Activated CD4-positive, alpha-beta T cell treated with anti-CD3 and anti-CD28 coated beads, Interleukin-2, amount 50 U/mL, for 4 hours (primary cell): ENCODE data around the gene CUEDC1.
A peak's percentile ranks its signal among the peaks of the same experiment; 100 is the strongest.
"Not testable (repeated sequence)": the region's sequence is repeated elsewhere in the genome, so short reads cannot be mapped to it uniquely, and the experiment has no call there.

Experiments used
- DNase-seq, 2 experiments: peaks; one replicate each; pipeline ENCODE4 v3.0.0-alpha.2; 2020

Gene CUEDC1

DNA sequence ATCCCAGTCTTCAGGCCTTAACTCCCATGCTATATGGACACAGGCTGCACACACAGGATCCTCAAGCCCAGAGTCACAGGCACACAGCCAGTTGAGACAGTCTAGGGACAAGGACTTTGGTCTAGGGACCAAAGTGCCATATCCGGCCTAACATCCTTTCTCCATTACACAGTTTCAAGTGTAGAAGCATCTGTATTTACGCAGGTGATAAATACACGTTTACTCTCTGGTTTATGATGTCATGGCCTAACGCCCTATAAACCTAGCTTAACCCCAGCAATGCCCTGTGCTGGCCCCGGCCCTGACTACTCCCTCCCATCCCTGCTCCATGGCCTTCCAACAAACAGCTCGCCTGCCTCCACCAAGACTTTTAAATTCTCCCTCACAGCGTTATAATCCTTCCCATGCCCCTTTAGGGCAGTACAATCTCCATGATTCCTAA, 17.1 kb downstream of the CUEDC1 start:
- no peak for DNase-seq

DNA sequence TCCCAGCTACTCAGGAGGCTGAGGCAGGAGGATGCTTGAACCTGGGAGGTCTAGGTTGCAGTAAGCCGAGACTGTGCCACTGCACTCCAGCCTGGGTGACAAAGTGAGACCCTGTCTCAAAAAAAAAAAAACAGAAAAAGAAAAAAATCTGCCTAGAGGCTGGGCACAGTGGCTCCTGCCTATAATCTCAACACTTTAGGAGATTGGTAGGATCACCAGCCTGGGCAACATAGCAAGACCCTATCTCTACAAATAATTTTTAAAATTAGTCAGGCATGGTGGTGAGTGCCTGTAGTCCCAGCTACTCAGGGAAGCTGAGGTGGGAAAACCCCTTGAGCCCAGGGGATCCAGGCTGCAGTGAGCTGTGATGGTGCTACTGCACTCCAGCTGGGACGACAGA, 17.7 kb downstream of the CUEDC1 start:
- no peak for DNase-seq

- DNase-seq = no peak
Observed at GRCh38 chr17:57935833-57936807, 19.1 kb downstream of the CUEDC1 start.

DNA sequence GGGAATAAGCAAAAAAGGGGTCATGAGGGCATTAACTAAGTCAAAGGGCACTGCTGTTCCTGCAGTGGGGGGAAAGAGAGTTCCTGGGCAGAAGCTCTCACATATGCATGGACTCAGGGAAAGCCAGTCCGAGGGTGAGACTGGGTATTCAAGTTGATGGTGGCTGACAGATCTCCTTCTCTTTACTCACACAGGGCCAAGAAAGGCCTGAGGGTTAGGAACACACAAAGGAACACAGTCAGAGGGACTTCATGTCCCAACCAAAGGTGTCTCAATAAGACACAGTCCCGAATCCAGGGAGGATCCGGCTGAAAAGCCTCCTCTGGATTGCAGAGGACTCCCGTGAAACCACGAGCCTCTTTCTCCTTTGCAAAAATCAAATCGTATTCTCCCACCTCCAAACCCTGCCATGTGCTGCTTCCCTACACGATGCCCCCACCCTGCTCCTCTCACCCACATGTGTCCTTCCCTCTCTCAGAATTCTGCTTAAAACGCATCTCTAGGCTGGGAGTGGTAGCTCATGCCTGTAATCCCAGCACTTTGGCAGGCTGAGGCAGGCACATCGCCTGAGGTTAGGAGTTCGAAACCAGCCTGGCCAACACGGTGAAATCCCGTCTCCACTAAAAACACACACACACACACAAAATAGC, 23.6 kb downstream of the CUEDC1 start:
- no peak for DNase-seq

DNA sequence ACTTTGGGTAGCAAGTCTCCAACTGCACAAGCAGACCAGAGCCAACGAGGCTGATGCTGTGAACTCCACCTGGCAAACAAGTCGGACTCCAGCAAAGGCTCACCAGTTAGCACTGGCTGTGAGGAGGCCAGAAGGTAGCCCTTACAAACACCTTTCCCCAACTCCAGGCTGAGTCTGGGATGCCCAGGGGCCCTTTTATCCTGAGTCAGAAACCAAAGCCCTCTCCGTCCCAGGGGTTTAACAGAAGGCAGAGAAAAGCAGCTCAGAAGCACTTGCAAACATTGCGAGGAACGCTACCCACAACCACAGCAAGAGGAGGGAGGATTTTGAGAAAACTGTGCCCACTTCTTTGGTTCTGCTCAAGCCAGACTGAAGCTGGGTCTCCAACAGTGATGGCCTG, 25.0 kb downstream of the CUEDC1 start:
- DNase-seq = no peak

- DNase-seq = no peak
Observed at GRCh38 chr17:57929386-57929785, 25.8 kb downstream of the CUEDC1 start.

GRCh38 chr17:57928928-57929327, 26.3 kb downstream of the CUEDC1 start:
- no peak for DNase-seq

DNA sequence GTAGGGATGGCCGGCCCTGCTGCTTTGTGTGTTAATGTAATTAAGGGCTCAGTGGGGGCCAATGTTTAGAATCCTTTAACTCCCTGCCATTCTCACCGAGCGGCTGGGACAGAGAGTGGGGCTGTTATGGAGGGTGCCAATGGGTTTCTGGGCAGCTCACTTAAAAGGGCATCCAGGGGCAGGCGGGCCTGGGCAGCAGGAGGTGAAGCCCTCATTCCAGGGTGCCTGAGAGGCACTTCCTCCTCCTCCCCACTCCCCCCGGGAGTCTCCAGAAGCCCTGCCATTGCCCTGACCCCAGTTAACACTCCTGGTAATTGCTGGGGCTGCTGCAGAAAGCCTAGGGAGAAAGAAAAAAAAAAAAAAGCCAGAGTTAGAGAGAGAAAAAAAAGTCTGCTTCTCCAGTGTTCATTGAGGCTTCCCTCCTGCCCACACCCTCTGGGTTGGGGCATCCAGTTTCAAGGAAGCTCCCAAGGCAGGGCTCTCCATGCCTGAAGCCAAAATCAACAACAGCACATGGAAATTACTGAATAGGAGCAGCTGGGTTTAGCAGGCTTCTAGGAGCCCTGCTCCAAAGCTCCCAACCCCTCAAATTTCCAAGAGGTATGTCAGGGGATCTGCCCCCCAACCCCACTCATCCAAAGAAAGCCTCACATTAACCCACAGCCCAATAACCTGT, 28.0 kb downstream of the CUEDC1 start:
- no peak for DNase-seq

- no peak for DNase-seq
Observed at GRCh38 chr17:57926723-57927047, 28.5 kb downstream of the CUEDC1 start.

DNA sequence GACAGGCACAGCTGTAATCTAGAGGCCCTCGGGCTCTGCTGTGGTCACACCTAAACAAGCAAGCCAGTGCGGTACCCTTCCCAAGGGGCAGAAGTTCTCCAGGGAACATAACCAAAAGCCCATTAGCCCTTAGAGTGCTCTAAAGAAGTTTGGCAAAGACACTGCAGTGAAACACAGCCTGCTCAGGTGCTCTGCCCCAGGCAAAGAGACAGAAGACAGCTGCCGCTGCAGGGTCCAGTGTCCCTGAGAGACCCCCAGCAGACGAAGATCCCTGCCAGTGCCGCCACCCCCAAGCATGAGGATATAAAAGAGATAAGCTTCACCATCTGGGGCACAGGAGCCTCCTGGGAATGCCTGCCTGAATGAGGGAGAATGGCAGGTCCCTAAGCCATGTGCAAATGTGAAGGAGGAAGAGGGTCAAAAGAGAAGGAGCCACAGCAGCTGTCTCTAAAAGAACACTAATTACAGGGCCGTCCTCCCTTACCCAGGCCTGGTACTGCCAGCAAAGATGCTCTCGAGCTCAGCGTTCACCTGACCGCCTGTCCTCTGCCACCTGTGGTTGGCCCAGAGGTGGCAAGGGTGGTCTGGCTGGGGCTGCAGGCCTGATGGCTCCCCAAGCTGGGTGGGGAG, 29.7 kb downstream of the CUEDC1 start:
- DNase-seq = no peak

DNA sequence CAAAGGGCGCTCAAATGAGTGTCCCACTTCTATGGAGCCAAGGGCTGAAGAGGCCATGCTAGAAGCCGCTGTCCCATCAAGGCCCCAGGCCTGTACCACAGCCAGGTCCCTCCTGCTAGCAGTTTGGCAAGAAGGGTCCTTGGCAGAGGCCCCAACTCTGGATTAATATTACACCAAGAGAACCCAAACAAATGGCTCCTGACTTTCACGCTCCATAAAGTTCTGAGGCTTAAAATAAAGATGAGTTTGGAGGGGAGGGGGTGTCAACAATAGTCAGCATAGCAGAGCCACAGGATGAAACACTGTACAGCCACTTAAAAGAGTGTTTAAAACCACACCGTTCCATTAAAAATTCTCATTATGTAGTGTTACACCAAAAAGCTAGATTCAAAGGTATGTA, 30.5 kb downstream of the CUEDC1 start:
- no peak for DNase-seq

DNA sequence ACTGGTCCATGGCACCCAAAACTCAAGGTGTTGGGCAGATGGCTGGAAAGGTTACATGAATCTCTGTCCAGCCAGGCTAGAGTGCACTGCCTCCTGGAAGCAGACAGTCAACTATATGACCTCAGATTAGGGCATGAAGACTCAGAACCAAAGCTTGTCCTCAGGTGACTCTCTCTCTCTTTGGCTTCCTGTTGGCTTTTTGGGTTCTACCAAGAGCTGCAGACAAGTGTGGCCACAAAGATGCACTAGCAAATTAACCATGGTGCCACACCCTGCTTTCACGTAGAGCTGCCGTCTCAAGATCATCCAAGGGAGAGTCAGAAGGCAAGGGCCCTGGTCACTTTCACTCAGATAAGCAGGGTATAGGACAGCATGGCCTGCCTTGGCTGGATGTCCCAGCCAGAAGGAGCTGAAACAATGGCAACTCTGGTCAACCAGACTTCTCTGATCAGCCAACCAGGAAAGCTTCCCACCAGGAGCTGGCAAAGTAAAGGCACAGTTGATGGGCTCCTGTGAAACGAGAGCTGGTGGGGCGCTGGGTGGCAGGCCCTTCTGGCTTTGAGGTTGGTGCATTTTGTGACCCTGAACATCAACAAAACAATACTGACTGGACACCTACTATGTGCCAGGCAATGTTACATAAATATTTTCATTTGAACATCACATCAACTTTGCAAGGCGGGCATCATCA, 31.9 kb downstream of the CUEDC1 start:
- DNase-seq = no peak

DNA sequence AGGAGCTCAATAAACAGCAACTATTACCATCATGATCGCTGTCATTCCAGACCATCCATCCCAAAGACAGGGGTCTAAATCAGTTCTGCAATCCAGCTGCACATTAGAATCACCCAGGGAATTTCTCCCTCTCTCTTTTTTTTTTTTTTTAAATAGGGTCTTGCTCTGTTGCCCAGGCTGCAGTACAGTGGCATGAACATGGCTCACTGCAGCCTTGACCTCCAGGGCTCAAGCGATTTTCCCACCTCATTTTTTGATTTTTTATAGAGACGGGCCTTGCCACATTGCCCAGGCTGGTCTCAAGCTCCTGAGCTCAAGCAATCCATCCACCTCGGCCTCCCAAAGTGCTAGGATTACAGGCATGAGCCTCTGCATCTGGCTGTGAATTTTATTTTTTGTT, 32.5 kb downstream of the CUEDC1 start:
- not testable (repeated sequence) for DNase-seq

DNA sequence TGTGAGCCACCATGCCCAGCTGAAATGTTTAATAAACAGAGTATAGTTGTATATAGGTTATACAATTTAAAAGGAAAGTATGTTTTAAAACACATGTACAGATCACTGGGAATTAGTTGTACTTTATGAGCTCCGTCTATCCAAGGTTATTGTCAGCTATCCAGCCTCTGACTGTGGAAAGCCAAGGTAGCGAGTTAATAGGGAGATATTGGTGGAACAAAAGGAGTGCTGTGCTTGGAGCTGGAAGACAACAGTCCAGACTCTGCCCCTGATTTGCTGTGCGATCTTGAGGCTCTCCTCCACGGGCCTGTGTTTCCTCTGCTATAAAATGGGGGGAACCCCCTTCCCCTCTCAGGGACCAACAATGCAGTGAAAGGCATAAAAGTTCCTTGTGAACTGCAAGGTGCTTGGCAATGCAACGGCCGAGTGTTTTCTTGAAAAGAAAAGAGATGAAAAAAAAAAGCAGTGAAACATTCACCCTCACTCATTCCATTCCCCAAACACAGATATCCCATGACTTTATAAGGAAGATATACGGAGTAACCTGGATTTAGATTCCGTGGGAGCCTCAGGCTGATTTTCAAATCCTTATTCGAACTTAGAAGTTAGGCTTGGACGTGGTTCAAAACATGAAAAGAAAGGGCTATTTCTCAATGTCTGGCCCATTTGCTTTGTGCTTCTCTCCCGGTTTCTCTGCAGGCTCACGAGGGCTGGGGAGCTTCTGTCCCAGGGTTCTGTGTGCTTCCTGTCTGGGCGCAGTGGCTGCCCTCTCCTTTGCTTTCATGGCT, 34.1 kb downstream of the CUEDC1 start:
- DNase-seq = no peak

GRCh38 chr17:57919918-57920317, 35.3 kb downstream of the CUEDC1 start:
- DNase-seq = no peak

DNA sequence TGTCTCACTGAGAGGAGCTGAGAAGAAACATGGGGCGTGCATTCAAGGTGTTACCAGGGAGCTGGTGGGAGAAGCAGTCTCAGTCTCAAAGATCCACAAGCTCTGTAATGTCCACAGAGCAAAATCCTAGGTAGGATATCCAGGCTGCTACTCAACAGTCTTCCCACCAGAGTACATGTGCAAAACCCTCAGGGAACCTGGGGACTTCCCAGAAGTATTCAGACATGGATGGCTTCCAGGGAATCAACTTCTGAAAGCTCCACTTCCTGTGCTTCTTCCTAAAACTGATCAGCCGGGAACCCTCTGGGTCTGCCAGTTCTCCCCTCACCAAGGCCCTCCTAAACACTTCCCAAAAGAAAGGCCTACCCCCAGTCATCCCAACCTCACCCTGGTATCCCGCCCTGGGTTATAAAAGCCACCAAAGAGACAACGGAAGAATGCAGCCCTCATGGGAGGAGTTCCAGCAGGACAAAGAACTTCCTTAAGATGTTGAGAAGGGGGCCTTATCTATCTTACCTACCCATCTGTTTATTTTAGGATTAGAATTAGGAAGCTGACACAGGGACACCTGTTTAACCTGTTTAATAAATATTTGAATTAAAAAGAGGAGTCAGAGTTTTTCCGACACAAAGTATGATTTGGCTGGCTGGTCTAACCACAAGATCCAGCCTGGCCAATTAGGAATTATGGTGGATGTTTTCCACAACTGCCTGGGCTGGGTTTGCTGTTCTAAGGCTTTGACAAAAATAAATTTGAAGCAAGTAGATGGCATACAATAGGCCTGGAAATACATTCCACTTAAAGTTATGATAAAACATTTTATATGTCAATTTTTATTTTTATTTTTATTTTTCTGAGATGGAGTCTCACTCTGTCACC, 37.0 kb downstream of the CUEDC1 start:
- no peak for DNase-seq

- peak; percentile 17 for DNase-seq
Observed at GRCh38 chr17:57916925-57917858, 38.0 kb downstream of the CUEDC1 start.

DNA sequence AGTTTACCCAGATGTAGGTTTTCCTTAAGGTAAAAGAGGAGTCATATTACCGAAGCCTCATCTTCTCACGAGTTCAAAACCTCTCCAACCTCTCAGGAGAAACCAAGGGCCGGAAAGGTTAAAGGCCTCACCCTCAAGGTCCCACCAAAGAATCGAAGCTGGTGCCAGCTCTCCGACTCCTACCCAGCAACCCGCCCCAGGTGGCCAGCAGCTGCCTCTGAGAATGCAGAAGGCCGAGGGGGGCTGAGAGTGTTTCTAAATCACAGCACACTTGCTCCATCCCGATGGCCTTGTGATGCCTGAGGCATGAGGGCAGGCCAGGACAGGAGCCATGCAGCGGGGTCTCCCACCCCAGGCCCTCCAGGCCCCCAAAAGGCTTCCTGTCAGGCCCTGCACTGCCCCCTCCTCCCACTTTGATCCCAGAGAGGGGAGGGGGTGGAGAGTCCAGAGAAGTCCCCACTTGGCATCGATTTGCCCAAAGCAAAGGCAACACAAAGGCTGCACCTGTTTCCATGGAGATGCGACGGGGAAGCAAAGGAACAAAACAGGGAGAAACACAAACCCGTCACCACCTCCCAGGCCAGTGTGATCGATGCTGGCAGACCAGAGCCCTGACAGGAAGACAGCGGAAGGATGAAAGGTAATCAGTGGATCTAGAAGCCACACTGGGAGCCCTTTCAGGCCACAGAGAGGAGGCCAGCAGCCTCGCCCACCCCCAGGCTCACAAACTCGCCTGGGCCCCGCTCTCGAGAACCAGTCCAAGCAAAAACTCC, 39.0 kb downstream of the CUEDC1 start:
- DNase-seq = no peak

- no peak for DNase-seq
Observed at GRCh38 chr17:57915544-57915943, 39.7 kb downstream of the CUEDC1 start.
